ENCODE results near the gene COBL.

The COBL gene

DNA sequence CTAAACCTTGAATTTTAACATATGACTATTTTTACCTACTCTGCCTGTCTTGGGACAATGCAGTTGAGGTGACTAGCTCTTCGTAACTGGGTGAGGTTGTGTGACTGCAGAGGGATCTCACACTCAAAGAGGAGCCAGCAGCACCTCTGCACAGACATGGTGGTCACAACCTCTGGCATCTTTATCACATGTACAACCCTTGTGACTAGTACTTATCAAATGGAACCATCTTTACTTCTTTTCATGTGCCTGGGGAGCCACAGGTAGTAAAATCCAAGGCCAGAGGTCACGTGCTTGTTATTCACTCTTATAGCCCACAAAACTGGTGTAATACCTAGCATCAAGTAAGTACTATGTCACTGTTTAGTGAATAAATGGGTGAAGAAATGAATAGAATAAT is 244.3 kb downstream of the COBL start:
- no peaks in the 10 kb centered on the region for H3K27me3 ChIP-seq (ENCODE audit: insufficient read depth, low read length, poor library complexity, severe bottlenecking)
- H3K4me1 ChIP-seq (ENCODE audit: insufficient read depth, low read length, poor library complexity, severe bottlenecking): peaks cover 45% of the 10 kb centered on the region
- no peak overlapping the region for H2AFZ ChIP-seq (ENCODE audit: low read length)
- H3F3A ChIP-seq (ENCODE audit: low read depth): 0 out of 2 replicates have a peak, but pooled peaks cover 5% of the 10 kb centered on the region
- H3K9ac ChIP-seq (ENCODE audit: low read depth, low read length, poor library complexity, severe bottlenecking): no peak overlapping the region
- H3K4me3 ChIP-seq (ENCODE audit: low read length, poor library complexity, severe bottlenecking): no peak overlapping the region
- no peaks in the 10 kb centered on the region for H3K9me3 ChIP-seq (ENCODE audit: insufficient read depth, low read depth, low read length)
- peak overlapping the region; percentile 6 for H3K4me2 ChIP-seq (ENCODE audit: low read depth, low read length, poor library complexity, severe bottlenecking)
- no peaks in the 10 kb centered on the region for H3K79me2 ChIP-seq (ENCODE audit: insufficient read depth, low read length)
- no peaks in the 10 kb centered on the region for H3K36me3 ChIP-seq (ENCODE audit: insufficient read depth, low read length)
- H3K9me2 ChIP-seq (replicated peaks; ENCODE audit: low read depth, low read length): no peaks in the 10 kb centered on the region
- TF ChIP-seq EZH2phosphoT487 (IDR thresholded peaks at IDR 0.05; ENCODE audit: borderline replicate concordance): no peak
- TF ChIP-seq, protein P1, sequence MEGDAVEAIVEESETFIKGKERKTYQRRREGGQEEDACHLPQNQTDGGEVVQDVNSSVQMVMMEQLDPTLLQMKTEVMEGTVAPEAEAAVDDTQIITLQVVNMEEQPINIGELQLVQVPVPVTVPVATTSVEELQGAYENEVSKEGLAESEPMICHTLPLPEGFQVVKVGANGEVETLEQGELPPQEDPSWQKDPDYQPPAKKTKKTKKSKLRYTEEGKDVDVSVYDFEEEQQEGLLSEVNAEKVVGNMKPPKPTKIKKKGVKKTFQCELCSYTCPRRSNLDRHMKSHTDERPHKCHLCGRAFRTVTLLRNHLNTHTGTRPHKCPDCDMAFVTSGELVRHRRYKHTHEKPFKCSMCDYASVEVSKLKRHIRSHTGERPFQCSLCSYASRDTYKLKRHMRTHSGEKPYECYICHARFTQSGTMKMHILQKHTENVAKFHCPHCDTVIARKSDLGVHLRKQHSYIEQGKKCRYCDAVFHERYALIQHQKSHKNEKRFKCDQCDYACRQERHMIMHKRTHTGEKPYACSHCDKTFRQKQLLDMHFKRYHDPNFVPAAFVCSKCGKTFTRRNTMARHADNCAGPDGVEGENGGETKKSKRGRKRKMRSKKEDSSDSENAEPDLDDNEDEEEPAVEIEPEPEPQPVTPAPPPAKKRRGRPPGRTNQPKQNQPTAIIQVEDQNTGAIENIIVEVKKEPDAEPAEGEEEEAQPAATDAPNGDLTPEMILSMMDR (conservative IDR thresholded peaks at IDR 0.05; ENCODE audit: low read length): no peak
- no peaks in the 10 kb centered on the region for H4K20me1 ChIP-seq (ENCODE audit: insufficient read depth, low read length, poor library complexity, severe bottlenecking)

DNA sequence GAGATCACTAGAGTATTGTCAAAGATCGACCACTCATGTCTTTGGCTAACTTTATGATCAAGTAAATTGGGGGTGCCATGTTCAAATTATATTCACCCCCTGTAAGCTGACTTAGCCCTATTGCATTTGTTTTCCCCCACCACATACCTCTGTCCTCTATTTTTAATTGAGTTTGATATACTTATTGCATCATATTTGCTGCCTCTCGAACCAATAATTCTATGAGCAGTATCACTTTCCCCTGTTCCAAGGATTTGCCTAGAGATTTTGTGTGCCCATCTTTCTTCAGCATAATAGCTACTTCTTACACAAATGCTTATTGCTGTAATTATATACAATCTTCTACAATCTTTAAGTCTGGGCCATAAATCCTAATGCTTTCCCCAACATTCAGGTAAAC is 245.2 kb downstream of the COBL start:
- TF ChIP-seq, protein P1 (conservative IDR thresholded peaks at IDR 0.05; ENCODE audit: low read length): no peak
- TF ChIP-seq EZH2phosphoT487 (IDR thresholded peaks at IDR 0.05; ENCODE audit: borderline replicate concordance): no peak
- Histone ChIP-seq H4K20me1 (ENCODE audit: insufficient read depth, low read length, poor library complexity, severe bottlenecking) (no peaks in the 10 kb centered on the region), H3K9ac (ENCODE audit: low read depth, low read length, poor library complexity, severe bottlenecking) (no peak overlapping the region), H3K79me2 (ENCODE audit: insufficient read depth, low read length) (no peaks in the 10 kb centered on the region), H3K4me2 (ENCODE audit: low read depth, low read length, poor library complexity, severe bottlenecking) (no peak overlapping the region), H3K9me3 (ENCODE audit: insufficient read depth, low read depth, low read length) (no peaks in the 10 kb centered on the region), H2AFZ (ENCODE audit: low read length) (no peak overlapping the region), H3K36me3 (ENCODE audit: insufficient read depth, low read length) (no peaks in the 10 kb centered on the region), H3K9me2 (replicated peaks; ENCODE audit: low read depth, low read length) (no peaks in the 10 kb centered on the region), H3K4me3 (ENCODE audit: low read length, poor library complexity, severe bottlenecking) (no peak overlapping the region), H3F3A (ENCODE audit: low read depth) (0 out of 2 replicates have a peak, but pooled peaks cover 5% of the 10 kb centered on the region), H3K4me1 (ENCODE audit: insufficient read depth, low read length, poor library complexity, severe bottlenecking) (peaks cover 45% of the 10 kb centered on the region), H3K27me3 (ENCODE audit: insufficient read depth, low read length, poor library complexity, severe bottlenecking) (no peaks in the 10 kb centered on the region)

DNA sequence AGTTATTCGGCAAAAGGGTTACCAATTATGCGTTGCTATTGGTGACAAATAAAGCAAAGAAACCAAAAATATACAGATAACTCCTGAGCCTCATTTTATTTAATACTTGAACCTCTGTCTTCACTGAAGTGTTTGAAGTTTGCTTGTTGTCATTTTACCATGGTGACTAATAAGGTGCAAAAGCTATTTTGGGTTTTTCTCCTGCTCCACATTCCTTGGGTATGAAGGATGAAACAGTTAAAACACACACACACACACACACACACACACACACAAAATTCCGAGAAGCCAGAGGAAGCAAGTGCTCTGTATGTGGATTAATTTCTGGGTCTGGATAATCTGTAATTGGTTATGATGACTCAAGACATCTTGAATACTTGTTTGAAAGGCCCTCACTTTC is 246.5 kb downstream of the COBL start:
- Histone ChIP-seq H3K27me3 (ENCODE audit: insufficient read depth, low read length, poor library complexity, severe bottlenecking) (no peaks in the 10 kb centered on the region), H3K4me3 (ENCODE audit: low read length, poor library complexity, severe bottlenecking) (no peak overlapping the region), H3K36me3 (ENCODE audit: insufficient read depth, low read length) (no peaks in the 10 kb centered on the region), H3F3A (ENCODE audit: low read depth) (0 out of 2 replicates have a peak, but pooled peaks cover 5% of the 10 kb centered on the region), H3K4me2 (ENCODE audit: low read depth, low read length, poor library complexity, severe bottlenecking) (peak overlapping the region; percentile 46), H4K20me1 (ENCODE audit: insufficient read depth, low read length, poor library complexity, severe bottlenecking) (no peaks in the 10 kb centered on the region), H3K79me2 (ENCODE audit: insufficient read depth, low read length) (no peaks in the 10 kb centered on the region), H3K9me2 (replicated peaks; ENCODE audit: low read depth, low read length) (no peaks in the 10 kb centered on the region), H2AFZ (ENCODE audit: low read length) (no peak overlapping the region), H3K9me3 (ENCODE audit: insufficient read depth, low read depth, low read length) (no peaks in the 10 kb centered on the region), H3K9ac (ENCODE audit: low read depth, low read length, poor library complexity, severe bottlenecking) (no peak overlapping the region), H3K4me1 (ENCODE audit: insufficient read depth, low read length, poor library complexity, severe bottlenecking) (peaks cover 39% of the 10 kb centered on the region)
- TF ChIP-seq EZH2phosphoT487 (IDR thresholded peaks at IDR 0.05; ENCODE audit: borderline replicate concordance): no peak

DNA sequence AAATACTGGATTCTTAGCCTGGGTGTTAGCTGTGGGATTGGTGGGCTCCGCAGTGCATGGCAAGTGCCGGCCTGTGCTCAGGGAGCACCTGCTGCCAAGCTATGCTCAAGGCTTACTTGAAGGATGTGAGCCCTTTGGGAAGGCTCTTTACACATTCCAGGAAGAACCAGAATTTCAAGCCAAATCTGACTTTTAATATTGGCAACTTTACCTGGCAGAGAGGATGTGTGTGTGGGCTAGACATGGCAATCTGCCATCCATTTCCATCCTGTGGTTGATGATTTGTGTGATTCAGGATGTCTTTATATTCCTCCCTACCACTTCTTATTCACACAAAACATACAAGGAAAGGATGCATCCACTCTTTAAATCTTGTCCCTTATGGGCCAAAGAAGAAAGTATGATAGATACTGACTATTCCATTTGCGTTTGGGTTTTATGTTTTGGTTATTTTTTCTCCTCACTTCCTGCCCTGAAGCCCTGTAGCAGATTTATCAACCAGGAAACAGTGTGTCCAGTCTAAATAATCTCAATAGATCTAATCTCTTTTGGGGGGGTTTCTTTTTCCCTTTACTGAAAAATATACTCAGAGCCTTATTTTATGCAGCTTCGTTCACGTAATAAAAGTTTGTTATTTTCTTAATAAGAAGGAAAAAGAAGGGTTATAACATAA is 247.1 kb downstream of the COBL start:
- no peaks in the 10 kb centered on the region for H3K36me3 ChIP-seq (ENCODE audit: insufficient read depth, low read length)
- no peaks in the 10 kb centered on the region for H4K20me1 ChIP-seq (ENCODE audit: insufficient read depth, low read length, poor library complexity, severe bottlenecking)
- no peaks in the 10 kb centered on the region for H3K79me2 ChIP-seq (ENCODE audit: insufficient read depth, low read length)
- no peaks in the 10 kb centered on the region for H3K9me3 ChIP-seq (ENCODE audit: insufficient read depth, low read depth, low read length)
- peaks cover 39% of the 10 kb centered on the region for H3K4me1 ChIP-seq (ENCODE audit: insufficient read depth, low read length, poor library complexity, severe bottlenecking)
- TF ChIP-seq, protein P1 (conservative IDR thresholded peaks at IDR 0.05; ENCODE audit: low read length): no peak
- TF ChIP-seq EZH2phosphoT487 (IDR thresholded peaks at IDR 0.05; ENCODE audit: borderline replicate concordance): no peak
- H3K27me3 ChIP-seq (ENCODE audit: insufficient read depth, low read length, poor library complexity, severe bottlenecking): no peaks in the 10 kb centered on the region
- H3K4me3 ChIP-seq (ENCODE audit: low read length, poor library complexity, severe bottlenecking): peak overlapping the region; percentile 4
- no peak overlapping the region for H3K9ac ChIP-seq (ENCODE audit: low read depth, low read length, poor library complexity, severe bottlenecking)
- no peaks in the 10 kb centered on the region for H3K9me2 ChIP-seq (replicated peaks; ENCODE audit: low read depth, low read length)
- peak overlapping the region; percentile 46 for H3K4me2 ChIP-seq (ENCODE audit: low read depth, low read length, poor library complexity, severe bottlenecking)
- H3F3A ChIP-seq (ENCODE audit: low read depth): 0 out of 2 replicates have a peak, but pooled peaks cover 5% of the 10 kb centered on the region
- H2AFZ ChIP-seq (ENCODE audit: low read length): no peak overlapping the region

All from Loucy (cell line).